GM19193 (cell line): ENCODE data around the gene TAF1.

Experiments used
- POLR2A ChIP-seq: IDR thresholded peaks from 4 replicates; pipeline ENCODE4 v1.6.1; 2011; ENCODE audit not compliant: insufficient read depth, insufficient read length; ENCODE audit errors: extremely low read depth

The TAF1 gene

DNA sequence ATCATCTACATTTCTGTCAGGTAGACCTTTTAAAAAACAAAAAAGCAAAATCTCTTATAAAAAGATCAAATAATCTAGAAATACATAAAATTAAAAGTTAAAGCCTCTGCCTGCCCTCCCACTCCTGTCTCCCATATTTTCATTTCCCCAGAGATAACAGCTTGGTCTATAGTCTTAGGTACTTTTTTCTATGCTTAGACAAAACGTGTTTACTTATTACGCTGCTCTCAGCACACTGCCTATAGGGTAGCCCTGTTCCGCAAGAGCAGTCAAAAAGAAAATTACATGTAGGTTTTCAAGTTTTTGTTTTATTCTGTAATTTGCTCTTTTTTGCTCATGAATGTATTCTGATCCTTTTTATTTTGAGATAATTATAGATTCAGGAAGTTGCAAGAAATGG lies 73.3 kb downstream of the TAF1 start:
- TF ChIP-seq POLR2A, result no peak

DNA sequence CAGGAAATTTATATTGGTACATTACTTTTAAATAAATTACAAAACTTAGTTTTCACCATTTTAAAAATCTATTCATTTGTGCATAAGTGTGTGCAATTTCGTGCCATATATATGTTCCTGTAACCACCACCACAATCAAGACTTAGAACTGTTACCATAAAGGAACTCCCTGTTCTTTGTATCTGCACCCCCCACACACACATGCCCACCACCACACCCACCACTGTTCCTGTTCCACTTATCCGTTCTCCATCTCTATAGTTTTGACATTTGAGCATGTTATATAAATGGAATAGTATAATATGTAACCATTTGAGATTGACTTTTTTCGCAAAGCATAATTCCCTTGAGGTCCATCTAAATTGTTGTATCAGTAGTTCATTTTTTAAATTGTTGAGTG lies 73.7 kb downstream of the TAF1 start:
- no peak for TF ChIP-seq POLR2A

DNA sequence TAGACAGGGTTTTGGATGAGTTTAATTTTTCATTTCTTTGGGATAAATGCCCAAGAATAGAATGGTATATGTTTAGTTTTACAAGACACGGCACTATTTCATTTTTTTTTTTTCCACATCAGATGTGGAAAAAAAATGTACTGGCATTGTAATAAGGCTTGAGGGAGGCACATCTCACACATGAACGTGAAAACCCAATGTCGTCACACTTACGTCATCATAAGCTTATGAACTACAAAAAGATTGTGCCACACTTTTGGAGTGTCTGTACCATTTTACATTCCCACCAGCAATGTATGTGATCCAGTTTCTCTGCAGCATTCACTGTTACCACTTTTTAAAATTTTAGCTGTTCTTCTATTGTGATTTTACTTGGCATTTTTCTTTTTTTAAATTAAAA lies 74.2 kb downstream of the TAF1 start:
- TF ChIP-seq POLR2A, result no peak

DNA sequence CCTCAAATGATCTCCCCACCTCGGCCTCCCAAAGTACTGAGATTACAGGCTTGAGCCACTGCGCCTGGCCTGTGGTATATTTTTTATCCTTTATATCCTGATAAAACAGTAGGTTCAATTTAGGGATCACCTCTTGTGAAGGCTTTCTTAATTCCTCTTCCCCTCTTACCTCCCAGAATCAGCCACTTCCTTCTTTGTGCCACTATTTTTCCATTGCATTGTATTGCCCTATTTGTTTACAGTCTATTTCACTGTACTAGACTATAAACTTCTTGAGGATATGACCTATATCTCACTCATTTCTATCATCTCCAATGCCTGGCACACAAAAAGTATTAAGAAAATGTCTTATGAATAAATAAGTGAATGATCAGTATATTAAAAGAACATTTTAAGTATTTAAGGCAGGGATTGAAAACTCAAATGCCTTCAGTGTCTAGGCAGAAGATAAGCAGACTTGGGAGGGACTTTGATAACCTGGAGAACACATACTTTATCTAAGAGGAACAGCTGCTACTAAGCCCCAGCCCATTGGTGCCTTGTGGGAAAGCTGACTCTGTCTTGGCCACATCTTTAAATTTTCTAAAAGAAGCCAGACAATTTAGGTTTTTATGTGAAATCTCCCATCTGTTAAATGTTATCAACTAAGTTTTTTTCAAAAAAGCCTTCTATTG lies 84.4 kb downstream of the TAF1 start:
- no peak for TF ChIP-seq POLR2A

DNA sequence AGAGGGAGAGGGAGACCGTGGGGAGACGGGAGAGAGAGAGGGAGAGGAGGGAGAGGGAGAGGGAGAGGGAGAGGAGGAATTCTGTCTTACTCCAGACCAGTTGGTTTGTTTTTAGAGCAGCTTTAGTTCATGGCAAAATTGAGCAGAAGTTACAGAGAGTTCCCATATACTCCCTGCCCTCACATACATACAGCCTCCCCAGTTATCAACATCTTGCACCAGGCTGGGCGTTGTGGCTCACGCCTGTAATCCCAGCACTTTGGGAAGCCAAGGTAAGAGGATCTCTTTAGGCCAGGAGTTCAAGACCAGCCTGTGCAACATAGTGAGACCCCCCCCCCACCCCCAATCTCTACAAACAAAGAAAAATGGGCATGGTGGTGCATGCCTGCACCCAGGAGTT lies 86.9 kb downstream of the TAF1 start:
- no peak for TF ChIP-seq POLR2A

DNA sequence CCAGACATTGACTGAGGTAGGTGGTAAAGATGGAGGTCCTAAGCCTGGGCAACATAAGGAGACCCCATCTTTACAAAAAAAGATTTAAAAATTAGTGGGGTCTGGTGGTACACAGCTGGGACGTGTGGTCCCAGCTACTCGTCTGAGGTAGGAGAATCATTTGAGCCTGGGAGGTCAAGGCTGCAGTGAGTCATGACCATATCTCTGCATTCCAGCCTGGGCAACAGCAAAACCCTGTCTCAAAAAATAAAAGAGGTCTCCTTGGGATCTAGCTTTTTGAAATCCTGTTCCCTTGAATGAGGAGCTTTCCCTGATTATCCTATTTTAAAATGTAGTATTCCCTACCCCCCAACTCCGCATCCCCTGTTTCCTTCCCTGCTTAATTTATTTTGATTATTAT lies 88.1 kb downstream of the TAF1 start:
- no peak for TF ChIP-seq POLR2A

DNA sequence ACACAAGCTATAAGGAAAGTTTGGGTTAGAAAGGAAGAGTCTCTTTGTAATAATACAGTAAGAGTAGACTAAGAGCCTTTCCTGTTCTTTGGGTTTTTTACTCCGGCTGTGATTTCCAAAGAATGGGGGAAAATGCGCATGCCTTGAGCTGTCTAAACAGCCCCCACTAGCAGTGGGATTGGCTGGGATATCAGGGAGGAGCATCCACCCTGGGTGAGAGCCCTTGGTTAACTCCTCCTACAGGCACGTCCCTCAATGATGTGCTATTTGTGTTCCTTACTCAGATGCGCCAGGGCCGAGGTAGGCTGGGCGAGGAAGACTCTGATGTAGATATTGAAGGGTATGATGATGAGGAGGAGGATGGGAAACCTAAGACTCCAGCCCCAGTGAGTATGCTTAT lies 92.7 kb downstream of the TAF1 start:
- TF ChIP-seq POLR2A, result no peak

DNA sequence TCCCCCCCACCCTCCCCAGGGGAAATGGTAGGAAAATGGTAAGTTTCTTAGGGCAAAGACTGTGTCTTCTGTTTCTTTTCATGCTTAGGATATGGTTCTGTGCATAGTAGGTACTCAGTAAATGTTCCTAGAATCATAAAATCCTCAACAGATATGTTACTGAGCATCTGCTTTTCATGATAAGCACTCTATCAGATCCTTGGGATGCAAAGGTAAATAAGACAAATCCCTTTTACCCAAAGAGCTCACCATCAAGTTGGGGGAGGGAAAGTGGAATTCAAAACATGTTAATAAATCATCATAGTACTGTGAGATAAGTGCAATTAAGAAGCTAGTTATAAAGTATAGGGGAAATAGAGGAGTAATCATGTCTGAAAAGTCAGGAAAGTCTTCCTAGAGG lies 98.8 kb downstream of the TAF1 start:
- TF ChIP-seq POLR2A, result no peak

DNA sequence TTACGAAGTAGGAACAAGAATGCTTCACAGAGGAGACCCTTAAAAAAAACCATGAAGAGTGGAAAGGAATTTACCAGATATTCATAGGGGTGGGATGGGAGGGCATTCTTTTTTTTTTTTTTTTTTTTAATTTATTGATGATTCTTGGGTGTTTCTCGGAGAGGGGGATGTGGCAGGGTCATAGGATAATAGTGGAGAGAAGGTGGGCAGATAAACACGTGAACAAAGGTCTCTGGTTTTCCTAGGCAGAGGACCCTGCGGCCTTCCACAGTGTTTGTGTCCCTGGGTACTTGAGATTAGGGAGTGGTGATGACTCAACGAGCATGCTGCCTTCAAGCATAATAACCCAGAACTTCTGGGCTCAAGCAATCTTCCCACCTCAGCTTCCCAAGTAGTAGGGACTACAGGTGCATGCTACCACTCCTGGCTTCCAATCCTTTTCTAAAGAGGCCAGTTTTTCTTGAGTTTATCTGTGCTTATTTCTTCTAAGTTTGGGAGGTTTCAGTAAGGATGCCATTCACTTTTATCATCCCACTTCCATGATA lies 100.9 kb downstream of the TAF1 start:
- no peak for TF ChIP-seq POLR2A

DNA sequence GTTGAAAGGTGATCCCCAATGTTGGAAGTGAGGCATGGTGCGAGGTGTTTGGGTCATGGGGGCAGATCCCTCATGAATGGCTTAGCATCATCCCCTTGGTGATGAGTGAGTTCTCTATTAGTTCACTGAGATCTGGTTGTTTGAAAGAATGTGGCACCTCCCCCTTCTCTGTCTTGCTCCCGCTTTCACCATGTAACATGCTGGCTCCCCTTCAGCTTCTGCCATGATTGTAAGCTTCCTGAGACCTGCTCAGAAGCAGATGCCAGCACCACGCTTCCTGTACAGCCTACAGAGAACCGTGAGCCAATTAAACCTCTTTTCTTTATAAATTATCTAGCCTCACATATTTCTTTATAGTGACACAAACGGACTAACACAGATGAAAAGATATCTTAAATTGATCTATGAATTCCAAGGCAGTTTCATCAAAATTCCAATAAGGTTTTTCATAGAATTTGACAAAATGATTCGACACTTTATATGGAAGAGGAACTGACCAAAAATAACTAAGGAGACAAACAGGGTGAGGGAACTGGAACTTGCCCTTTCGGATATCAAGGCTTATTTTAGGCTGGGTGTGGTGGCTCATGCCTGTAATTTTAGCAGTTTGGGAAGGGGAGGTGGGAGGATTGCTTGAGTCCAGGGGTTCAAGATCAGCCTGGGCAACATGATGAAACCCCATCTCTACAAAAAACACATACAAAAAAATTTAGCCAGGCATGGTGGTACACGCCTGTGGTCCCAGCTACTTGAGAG lies 109.8 kb downstream of the TAF1 start:
- TF ChIP-seq POLR2A, result no peak

DNA sequence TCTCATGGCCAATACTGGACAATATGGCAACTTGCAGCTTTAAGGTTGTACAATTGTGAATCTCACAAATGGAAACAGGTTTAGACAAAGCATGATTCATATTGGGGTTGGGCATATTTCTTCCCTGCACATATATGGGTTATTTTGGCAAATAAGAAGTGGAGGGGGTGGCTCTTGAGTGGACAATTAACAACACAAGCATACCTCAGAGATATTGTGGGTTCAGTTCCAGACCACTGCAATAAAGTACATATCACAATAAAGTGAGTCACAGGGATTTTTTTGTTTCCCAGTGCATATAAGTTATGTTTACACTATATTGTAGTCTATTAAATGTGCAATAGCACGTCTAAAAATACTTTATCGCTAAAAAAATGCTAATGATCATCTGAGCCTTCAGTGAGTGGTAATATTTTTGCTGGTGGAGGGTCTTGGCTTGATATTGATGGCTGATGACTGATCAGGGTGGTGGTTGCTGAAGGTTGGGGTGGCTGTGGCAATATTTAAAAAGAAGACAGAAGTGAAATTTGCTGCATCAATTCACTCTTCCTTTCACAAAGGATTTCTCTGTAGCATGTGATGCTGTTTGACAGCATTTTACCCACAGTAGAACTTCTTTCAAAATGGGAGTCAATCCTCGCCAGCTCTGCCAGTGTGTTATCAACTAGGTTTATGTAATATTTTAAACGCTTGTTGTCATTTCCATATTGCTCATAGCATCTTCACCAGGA lies 116.2 kb downstream of the TAF1 start:
- no peak for TF ChIP-seq POLR2A

DNA sequence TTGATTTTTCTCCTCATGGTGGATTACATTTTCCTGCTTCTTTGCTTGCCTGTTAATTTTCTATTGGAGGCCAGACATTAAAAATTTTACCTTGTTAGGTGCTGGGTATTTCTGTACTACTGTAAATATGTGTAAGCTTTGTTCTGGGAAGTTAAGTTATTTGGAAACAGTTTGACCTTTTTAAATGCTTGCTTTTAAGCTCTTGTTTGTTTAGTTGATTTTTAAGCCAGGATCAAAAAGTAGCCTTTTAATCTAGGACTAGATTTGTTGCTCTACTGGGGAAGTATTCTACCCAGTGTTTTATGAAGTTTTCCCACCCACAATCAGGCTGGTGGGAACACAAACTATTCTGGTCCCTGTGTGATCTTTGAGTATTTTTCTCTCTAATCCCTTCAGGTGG lies 121.7 kb downstream of the TAF1 start:
- no peak for TF ChIP-seq POLR2A

DNA sequence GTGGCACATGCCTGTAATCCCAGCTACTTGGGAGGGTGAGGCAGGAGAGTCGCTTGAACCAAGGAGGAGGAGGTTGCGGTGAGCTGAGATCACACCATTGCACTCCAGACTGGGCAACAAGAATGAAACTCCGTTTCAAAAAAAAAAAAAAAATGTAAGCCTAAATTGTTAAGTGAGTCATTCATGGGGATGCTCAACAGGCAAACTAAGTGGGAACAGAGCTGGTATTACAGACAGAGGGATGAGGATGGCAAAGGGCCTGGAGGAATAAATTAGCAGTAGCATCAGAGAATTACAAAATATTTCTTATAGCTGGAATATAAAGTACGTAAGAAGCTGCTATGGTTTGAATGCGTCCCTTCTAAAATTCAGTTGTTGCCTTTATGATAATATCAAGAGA lies 123.4 kb downstream of the TAF1 start:
- TF ChIP-seq POLR2A, result no peak

DNA sequence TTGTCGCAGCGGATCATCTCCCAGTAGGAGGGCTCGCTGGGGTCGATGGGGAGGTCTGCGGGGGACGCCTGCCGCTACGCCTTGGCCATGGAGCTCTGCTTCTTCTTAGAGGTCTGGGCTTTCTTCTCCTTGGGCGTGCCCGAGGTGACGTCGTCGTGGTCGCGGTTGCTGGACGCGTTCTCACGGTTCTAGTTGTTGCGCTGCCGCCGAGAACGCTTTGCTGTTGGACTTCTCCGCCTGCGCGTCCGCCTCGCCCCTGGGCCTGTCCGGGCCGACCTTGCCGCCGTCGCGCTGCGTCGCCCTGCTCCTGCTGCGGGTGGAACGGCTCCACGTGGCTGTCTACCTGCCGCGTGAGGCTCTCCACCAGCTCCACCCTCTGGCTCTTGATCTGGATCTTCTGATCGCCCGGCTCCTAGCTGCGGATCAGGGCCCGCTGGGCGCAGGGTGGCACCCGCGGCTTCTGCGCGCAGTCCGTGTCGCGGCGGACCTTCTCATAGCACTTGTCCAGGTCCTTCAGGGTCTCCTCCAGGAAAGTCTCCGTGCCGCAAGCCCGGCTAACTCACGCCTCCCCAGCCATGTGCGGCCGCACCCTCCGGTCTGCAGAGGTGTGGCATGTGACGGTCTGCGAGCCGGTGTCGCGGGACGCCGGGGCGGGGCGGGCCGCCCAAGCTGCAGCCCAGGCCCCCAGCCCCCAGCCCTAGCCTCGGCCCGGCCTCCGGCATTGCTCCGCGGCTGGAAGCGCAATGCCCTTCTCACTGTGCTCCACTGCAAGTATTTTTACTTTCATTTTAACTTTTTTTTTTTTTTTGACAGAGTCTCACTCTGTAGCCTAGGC lies 126.3 kb downstream of the TAF1 start:
- no peak for TF ChIP-seq POLR2A

DNA sequence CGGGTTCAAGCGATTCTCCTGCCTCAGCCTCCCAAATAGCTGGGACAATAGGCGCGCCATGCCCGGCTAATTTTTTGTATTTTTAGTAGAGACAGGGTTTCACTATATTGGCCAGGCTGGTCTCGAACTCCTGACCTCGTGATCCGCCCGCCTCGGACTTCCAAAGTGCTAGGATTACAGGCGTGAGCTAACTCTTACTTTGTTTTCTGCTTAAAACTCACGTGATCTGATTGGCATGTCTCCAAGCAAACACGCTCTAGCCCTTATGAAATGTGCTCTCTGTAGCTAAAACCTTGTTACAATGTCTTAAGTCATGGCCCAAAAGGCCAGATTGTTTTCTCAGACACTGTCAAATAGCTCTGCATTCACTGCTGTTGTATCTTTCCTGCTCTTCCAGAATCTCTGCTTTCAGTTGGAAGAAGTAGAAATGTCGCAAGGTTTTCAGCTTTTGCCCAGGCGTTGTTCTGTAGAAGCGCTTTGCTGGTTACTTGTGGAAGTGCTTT lies 127.0 kb downstream of the TAF1 start:
- no peak for TF ChIP-seq POLR2A

DNA sequence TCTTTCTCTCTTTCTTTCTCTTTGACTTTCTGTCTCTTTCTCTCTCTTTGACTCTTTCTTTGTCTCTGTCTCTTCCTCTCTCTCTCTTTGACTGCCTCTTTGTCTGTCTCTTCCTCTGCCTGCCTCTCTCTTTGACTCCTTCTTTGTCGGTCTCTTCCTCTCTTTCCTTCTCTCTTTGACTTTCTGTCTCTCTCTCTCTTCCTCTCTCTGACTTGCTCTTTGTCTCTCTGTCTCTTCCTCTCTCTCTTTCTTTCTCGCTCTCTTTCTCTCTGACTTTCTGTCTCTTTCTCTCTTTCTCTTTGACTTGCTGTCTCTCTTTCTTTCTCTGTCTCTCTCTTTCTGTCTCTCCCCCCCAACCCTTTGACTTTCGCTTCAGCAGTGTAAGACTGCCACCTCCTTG lies 130.3 kb downstream of the TAF1 start:
- no peak for TF ChIP-seq POLR2A

DNA sequence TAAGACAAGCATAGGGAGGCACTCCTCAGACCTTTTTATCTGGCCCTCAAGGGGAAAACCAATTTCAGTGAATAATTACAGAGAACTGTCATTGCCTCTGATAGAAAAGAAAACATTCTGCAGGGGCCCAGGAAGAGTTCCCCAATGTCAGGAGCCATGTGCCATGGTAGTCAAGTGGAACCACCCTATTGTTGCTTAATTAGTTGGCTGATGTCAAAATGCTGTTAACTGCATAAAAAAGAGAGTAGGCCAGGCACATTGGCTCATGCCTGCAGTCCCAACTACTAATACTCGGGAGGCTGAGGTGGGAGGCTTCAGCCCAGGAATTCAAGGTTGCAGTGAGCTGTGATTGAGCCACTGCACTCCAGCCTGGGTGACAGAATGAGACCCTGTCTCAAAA lies 138.2 kb downstream of the TAF1 start:
- TF ChIP-seq POLR2A, result no peak
